ENCODE measurements around the gene QTRT2.

The QTRT2 gene

DNA sequence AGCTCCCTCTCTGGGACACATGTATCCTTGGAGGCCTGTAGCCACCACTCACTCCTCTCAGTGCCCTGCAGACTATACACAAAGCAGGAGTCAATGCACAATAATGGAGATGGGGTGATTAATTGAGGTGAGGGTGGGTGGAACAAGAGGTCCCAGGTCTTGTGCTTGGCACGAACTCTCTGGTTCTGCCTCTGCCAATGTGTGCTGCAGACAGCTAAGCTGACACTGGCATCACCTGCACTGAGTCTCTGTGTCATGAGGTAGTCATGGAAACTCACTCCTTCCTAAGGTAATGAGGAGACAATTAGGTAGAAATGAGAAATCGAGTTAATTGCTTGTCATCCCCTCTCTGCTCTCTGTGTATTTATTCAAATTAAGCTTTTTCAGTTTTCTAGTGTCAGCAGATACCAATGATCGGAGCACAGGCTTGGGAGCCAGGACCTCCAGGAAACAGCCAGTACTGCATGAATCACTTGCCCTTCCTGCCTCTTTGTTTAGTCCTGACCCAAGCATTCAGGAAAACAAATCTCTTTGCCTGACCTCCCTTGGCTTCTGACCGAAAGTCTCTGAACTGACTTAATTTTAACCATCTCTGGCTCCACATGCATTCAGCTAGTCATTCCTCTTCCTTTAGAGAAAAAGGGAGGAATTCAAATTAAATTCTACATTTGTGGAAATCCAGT is 65.6 kb downstream of the QTRT2 start:
- no peak for DNase-seq (ENCODE audit: low read depth in 2 of 3, low spot score in 1 of 3)

DNA sequence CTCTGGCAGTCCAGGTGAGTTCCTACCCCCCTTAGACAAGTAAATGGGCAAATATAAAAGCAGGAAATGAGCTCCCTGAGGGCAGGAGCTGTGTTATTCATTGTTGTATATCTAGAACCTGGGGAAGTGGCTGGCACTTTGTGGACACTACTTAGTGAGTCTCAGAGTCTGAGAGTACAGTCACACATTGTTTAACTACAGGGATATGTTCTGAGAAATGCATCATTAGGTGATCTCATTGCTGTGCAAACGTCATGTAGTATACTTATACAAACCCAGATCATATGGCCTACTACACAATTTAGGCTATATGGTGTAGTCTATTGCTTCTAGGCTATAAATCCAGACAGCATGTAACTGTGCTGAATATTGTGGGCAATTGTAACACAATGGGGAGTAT is 69.9 kb downstream of the QTRT2 start:
- DNase-seq (ENCODE audit: low read depth in 2 of 3, low spot score in 1 of 3) = no peak

DNA sequence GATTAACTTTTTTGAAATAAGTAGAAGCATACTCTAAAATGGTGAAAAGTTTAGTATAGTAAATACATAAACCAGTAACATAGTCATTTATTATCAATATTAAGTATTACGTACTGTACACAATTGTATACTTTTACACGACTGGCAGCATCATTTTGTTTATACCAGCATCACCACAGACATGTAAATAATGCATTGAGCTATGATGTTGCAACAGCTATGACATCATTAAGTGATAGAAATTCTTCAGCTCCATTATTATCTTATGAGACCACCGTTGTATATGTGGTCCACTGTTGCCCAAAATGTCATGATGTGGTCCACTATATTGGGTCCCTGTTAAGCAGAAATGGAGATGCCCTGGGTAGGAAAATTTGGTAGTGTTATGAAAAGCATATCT is 71.0 kb downstream of the QTRT2 start:
- DNase-seq (ENCODE audit: low read depth in 2 of 3, low spot score in 1 of 3) = no peak

DNA sequence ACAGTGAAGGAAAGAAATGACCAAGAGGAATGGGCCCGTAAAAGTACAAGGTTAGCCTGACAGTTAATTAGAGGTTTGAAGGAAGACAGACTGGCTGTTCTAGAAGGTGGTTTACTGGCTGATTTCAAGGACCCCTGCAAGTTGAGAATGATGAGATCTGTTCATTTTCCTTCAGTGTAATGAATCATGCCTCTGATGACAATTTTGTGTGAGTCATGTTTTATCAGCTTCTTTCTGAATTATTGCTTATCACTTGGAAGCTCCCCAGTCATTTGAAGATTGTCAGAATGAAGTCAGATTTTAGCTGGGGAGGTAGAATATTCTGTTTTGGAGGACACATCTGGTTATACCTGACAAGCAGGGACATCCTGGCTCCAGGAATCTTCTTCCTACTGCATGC is 71.7 kb downstream of the QTRT2 start:
- no peak for DNase-seq (ENCODE audit: low read depth in 2 of 3, low spot score in 1 of 3)

DNA sequence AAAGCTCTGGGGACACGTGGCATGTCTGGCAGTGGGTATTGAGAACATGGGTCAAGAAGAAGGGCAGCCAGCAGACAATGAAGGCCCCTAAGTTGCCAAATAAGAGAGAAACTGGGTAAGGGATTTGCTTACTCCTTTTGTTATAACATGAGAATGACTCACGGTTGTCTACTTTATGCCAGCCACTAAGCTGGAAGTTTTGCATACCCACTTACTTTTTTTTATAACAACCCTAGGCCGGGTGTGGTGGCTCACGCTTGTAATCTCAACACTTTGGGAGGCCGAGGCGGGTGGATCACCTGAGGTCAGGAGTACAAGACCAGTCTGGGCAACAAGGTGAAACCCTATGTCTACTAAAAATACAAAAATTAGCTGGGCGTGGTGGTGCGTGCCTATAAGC is 72.3 kb downstream of the QTRT2 start:
- DNase-seq (ENCODE audit: low read depth in 2 of 3, low spot score in 1 of 3) = no peak

DNA sequence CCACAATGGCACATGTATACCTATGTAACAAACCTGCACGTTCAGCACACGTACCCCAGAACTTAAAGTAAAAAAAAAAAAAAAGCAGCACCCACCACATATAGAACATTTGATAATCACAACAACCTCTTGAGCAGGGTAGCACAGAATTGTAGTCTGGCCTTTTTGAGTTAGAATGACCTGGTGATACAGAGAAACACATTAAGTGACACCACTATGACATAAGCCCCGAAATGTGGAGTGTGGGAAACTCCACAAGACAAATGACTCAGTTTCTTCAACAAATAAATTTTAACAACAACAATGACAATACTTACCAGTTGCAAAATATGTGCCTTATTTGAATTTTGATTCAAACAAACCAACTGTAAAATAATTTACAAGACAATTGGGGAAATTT is 76.0 kb downstream of the QTRT2 start:
- DNase-seq (ENCODE audit: low read depth in 2 of 3, low spot score in 1 of 3) = no peak

DNA sequence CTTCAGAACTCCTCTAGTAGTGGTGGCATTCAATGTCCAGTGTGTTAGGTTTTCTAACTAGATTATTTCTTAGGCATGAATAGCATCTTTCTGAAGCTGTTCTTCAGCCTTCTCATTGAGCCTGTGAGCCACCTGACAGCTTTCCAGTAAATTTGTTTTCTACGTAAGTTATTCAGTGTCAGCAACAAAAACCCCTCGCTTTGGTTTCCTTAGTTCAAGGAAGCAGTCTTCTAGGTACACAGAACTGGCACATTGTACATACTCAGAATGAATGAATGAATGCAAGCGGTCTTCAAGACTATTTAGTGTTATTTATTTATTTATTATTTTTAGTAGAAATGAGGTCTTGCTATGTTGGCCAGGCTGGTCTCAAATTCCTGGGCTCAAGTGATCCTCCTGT is 77.4 kb downstream of the QTRT2 start:
- DNase-seq (ENCODE audit: low read depth in 2 of 3, low spot score in 1 of 3) = no peak
